BJ (cell line): ENCODE measurements around the gene CD33. TPM values are rescaled to one million over a fixed set of nuclear protein-coding genes. Genes with fewer than 3 reads are reported as not detected.

Source experiments
- CTCF ChIA-PET: fragments of 350-600 bp; formaldehyde crosslinking; extraction: SDS; loops from one replicate; lab custom pipeline; 2021; ENCODE audit warnings: antibody characterized with exemption, inconsistent platforms; lab: Yijun Ruan, JAX
- POLR2A ChIA-PET: fragments of 300-600 bp; sonication (Branson Sonifier 250); formaldehyde crosslinking; extraction: SDS; loops from one replicate; lab custom pipeline; 2021; ENCODE audit warnings: antibody characterized with exemption; lab: Charles Lee
- DNase-seq: peaks from one replicate; pipeline ENCODE4 v3.0.0-alpha.2; 2011; ENCODE audit warnings: low read depth
- H3K27me3 ChIP-seq: 2 replicates; pipeline ENCODE4 v1.6.0; 2011; ENCODE audit warnings: low read length; ENCODE audit not compliant: control insufficient read depth, insufficient read depth
- H3K36me3 ChIP-seq: 2 replicates; pipeline ENCODE4 v1.5.1; 2011; ENCODE audit warnings: low read length; ENCODE audit not compliant: control insufficient read depth, insufficient read depth
- H3K4me3 ChIP-seq: 2 replicates; pipeline ENCODE4 v1.5.1; 2011; ENCODE audit warnings: low read depth, mild to moderate bottlenecking, control low read depth, low read length
- polyA plus RNA-seq: library from polyadenylated mRNA; depleted of rRNA; stranded (reverse); fragments of >200 nt; gene quantifications from 2 replicates; pipeline ENCODE4 v1.2.3, GENCODE V29; 2011
- TF ChIP-seq, protein P1 (sequence below): IDR thresholded peaks from 2 replicates; pipeline ENCODE4 v1.5.1; 2011; ENCODE audit warnings: low read depth, mild to moderate bottlenecking, control low read depth, inconsistent platforms, low read length, moderate library complexity; ENCODE audit not compliant: insufficient read depth

The CD33 gene
- polyA plus RNA-seq, 1 experiment = not detected

DNA sequence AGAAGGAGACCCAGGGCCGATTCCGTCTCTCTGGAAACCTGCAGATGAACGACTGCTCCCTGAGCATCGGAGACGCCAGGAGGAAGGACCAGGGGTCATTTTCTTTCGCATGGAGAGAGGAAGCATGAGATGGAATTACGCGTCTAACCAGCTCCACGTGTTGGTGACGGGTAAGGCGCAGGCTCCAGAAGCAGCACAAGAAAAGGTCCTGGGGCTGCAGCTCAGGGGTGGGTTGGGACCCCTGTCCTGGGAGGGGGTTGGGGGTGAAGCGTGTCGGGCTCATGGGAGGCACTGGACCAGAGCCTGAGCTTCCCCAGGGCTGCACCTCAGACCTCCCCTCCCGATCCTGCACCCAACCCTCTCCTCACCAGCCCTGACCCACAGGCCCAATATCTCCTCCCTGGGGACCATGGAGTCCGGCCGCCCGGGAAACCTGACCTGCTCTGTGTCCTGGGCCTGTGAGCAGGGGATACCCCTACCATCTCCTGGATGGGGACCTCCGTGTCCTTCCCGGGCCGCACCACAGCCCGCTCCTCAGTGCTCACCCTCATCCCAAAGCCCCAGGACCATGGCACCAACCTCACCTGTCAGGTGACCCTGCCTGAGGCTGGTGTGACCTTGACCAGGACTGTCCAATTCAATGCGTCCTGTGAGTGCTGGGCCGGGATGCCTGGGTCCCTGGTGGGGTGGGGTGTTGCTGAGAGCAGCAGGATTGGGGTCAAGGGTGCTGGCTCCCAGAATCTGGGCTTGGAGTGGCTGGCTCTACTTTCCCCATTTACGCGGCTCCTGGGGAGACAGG is 39.6 kb upstream of the CD33 start:
- ChIA-PET CTCF (no interaction called here), POLR2A (no interaction called here)
- Histone ChIP-seq H3K4me3 (no peak overlapping the region), H3K27me3 (no peaks in the 10 kb centered on the region), H3K36me3 (no peaks in the 10 kb centered on the region)
- no peak for DNase-seq
- TF ChIP-seq, protein P1, sequence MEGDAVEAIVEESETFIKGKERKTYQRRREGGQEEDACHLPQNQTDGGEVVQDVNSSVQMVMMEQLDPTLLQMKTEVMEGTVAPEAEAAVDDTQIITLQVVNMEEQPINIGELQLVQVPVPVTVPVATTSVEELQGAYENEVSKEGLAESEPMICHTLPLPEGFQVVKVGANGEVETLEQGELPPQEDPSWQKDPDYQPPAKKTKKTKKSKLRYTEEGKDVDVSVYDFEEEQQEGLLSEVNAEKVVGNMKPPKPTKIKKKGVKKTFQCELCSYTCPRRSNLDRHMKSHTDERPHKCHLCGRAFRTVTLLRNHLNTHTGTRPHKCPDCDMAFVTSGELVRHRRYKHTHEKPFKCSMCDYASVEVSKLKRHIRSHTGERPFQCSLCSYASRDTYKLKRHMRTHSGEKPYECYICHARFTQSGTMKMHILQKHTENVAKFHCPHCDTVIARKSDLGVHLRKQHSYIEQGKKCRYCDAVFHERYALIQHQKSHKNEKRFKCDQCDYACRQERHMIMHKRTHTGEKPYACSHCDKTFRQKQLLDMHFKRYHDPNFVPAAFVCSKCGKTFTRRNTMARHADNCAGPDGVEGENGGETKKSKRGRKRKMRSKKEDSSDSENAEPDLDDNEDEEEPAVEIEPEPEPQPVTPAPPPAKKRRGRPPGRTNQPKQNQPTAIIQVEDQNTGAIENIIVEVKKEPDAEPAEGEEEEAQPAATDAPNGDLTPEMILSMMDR = no peak

DNA sequence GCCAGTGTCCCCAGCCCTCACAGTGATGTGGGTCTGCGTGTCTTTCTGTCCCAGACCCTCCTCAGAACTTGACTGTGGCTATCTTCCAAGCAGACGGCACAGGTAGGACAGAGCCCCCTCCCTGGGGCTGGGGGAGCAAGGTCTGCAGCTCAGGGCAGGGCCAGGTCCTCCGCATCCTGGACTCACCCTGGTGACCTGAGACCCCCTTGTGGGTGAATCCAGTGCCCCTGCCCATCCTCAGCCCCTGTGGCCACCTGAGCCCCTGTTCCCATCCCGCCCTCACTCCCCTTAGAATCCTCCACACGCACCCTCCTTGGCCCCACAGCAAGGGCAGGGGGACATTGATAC is 39.0 kb upstream of the CD33 start:
- no peak for DNase-seq
- TF ChIP-seq, protein P1 = no peak
- Histone ChIP-seq H3K27me3 (no peaks in the 10 kb centered on the region), H3K4me3 (no peak overlapping the region), H3K36me3 (no peaks in the 10 kb centered on the region)
- ChIA-PET POLR2A (no interaction called here), CTCF (no interaction called here)

DNA sequence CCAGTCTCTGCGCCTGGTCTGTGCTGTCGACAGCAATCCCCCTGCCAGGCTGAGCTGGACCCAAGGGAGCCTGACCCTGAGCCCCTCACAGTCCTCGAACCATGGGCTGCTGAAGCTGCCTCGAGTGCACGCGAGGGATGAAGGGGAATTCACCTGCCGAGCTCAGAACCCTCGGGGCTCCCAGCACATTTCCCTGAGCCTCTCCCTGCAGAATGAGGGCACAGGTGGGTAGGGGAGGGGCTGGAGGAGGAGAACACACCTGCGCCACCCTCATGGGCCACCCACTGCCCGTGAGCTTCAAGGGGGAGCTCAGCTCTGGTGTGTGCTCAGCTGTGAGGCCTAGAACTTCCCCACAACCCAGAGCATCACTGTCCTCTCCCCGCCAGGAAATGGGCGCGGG is 38.6 kb upstream of the CD33 start:
- no peaks in the 10 kb centered on the region for H3K27me3 ChIP-seq
- H3K36me3 ChIP-seq = no peaks in the 10 kb centered on the region
- ChIA-PET CTCF (no interaction called here), POLR2A (no interaction called here)
- no peak overlapping the region for H3K4me3 ChIP-seq
- TF ChIP-seq, protein P1 = no peak
- no peak for DNase-seq

DNA sequence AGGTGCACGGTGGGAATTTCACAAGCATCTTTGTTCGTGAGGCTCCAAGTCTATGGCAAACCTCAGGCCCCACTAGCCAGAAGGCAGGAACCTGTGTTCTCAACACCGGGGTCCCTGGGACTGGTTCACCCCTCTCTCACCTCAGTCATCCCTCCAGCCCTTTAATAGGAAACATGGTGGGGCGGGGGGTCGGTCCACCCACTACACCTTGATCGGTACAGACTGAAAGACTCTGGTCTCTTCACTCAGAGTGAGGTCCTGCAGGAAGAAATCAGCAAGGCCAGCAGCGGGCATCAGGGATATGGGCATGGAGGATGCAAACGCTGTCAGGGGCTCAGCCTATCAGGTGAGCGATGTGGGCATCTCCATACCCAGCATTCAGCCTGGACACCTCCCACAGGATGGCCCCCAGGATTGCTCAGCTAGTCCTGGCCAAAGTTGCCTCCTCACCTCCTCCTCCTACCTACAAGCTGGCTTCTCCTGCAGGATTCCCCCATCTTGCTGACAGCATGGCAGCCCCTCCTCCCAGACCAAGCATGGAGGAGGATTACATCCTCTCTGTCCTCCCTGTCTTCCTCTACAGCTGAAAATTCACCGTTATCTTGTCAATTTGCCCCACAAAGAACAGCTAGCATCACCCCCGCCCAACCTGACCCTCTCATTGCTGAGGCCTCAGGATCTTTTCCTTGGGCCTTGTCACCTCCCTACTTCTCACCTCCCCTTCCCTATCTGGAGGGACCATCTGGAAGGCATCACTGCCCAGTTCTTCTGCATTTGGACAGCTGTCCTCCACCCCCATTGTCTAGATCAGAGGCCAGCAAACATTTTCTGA is 37.3 kb upstream of the CD33 start:
- ChIA-PET POLR2A (no interaction called here), CTCF (no interaction called here)
- Histone ChIP-seq H3K27me3 (no peaks in the 10 kb centered on the region), H3K36me3 (no peaks in the 10 kb centered on the region), H3K4me3 (no peak overlapping the region)
- no peak for DNase-seq
- TF ChIP-seq, protein P1 = no peak

DNA sequence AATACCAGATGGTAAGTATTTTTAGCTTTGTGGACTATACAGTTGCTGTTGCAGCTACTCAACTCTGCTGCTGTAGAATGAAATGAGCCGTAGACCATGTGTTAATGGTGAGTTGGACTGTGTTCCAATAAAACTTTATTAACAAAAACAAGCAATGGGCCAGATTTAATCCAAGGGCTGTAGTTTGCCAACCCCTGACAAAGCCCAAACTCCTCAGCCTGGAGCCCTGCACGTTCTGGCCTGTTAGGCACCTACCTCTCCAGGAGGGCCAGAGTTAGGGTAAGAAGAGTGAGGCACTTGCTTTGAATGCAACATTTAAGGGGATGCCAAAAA is 36.7 kb upstream of the CD33 start:
- ChIA-PET POLR2A (no interaction called here), CTCF (no interaction called here)
- no peak overlapping the region for H3K4me3 ChIP-seq
- TF ChIP-seq, protein P1 = no peak
- no peaks in the 10 kb centered on the region for H3K36me3 ChIP-seq
- no peaks in the 10 kb centered on the region for H3K27me3 ChIP-seq
- no peak for DNase-seq
